Measurements from ENCODE around the gene CDH16. TPM values are rescaled to one million over a fixed set of nuclear protein-coding genes. Genes with fewer than 3 reads are reported as not detected.
A peak's percentile ranks its signal among the peaks of the same experiment; 100 is the strongest.

CDH16 gene
- total and polyA plus RNA-seq, 2 of the 13 experiments (the other 11 are each of a cell fraction or from before 2014, with no cell fraction given), result 2.7 to 3.9 TPM

GRCh38 chr16:66935314-66936011 is 16.8 kb upstream of the CDH16 start, which contains the start of gene CES2 (continued):
- TF ChIP-seq ZMYM4 (CRISPR knock-in tag; IDR thresholded peaks at IDR 0.05) (no peak; the same call in 1 of the 2 replicates), IKZF1 (IDR thresholded peaks at IDR 0.05) (no peak), LRRFIP1 (CRISPR knock-in tag; conservative IDR thresholded peaks at IDR 0.05) (no peak), SSRP1 (CRISPR knock-in tag; IDR thresholded peaks at IDR 0.05) (no peak), THYN1 (CRISPR knock-in tag; IDR thresholded peaks at IDR 0.05; ENCODE audit: borderline replicate concordance, low read depth) (no peak), ZNF318 (CRISPR knock-in tag; IDR thresholded peaks at IDR 0.05) (no peak), NFE2L2 (IDR thresholded peaks at IDR 0.05; ENCODE audit: low read length) (no peak), ZNF510 (CRISPR knock-in tag; IDR thresholded peaks at IDR 0.05; ENCODE audit: low read depth) (no peak), SOX6 (IDR thresholded peaks at IDR 0.05) (no peak), SOX6 (CRISPR knock-in tag; IDR thresholded peaks at IDR 0.05) (0 out of 2 replicates have a peak, but pooled peaks have one; percentile 21), ZBTB38 (CRISPR knock-in tag; IDR thresholded peaks at IDR 0.05) (peak; percentile 36; the same call in 1 of the 2 replicates), ZNF263 (CRISPR knock-in tag; IDR thresholded peaks at IDR 0.05) (no peak; the same call in 1 of the 2 replicates), ZFP36L1 (CRISPR knock-in tag; IDR thresholded peaks at IDR 0.05) (peak; percentile 45; the same call in 1 of the 2 replicates), STAT5B (CRISPR knock-in tag; IDR thresholded peaks at IDR 0.05) (no peak), CREBL2 (CRISPR knock-in tag; IDR thresholded peaks at IDR 0.05; ENCODE audit: borderline replicate concordance) (0 out of 2 replicates have a peak, but pooled peaks have one; percentile 68), ZHX1 (CRISPR knock-in tag; IDR thresholded peaks at IDR 0.05; ENCODE audit: low read depth) (peak; percentile 81; the same call in 1 of the 2 replicates), RNF2 (conservative IDR thresholded peaks at IDR 0.05; ENCODE audit: low read depth) (no peak; the same call in 1 of the 2 replicates)

Measured in HepG2 (cell line).